HG02571 (cell line): ENCODE results near the gene UHRF1.
"Not testable (repeated sequence)": the region's sequence is repeated elsewhere in the genome, so short reads cannot be mapped to it uniquely, and the experiment has no call there.

Source experiments
- ATAC-seq: cut with Tn5 transposase; IDR thresholded peaks from one replicate; pipeline ENCODE4 v1.9.1; 2021; ENCODE audit warnings: mild to moderate bottlenecking, moderate library complexity; ENCODE audit not compliant: unreplicated experiment

UHRF1 gene

DNA sequence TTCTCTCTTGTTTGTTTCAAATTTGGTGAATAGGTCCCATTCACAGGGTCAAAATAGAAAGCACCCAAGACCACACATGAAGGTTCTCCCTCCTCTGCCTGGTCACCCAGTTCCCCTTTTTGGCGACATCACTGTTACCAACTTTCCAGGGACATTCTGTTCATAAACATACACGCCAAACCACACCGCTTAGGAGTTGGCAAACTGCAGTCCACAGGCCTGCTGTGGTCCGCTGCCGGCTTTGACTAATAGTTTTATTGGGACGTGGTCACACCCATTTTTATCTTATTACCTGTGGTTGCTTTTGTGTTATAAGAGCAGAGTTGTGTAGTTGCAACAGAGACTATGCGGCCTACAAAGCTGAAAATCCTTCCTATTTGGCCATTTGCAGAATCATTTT is 24.2 kb downstream of the UHRF1 start:
- ATAC-seq, result no peak

GRCh38 chr19:4935444-4935843 is 26.1 kb downstream of the UHRF1 start:
- no peak for ATAC-seq

DNA sequence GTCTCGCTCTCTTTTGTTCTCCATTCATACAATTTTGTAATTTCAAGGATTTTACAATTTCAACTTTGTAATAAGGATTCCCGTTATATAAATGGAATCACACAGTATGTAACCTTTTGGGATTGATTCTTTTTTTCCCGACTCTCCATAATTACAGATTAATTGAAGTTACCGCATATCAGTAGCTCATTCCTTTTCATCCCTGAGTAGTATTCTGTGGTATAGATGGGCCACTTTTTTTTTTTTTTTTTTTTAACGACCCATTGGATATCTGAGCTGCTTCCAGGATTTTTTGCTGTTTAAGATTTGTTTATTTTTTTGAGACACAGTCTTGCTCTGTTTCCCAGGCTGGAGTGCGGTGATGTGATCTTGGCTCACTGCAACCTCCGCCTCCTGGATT is 27.8 kb downstream of the UHRF1 start:
- no peak for ATAC-seq

GRCh38 chr19:4938461-4938860 is 29.2 kb downstream of the UHRF1 start:
- not testable (repeated sequence) for ATAC-seq

DNA sequence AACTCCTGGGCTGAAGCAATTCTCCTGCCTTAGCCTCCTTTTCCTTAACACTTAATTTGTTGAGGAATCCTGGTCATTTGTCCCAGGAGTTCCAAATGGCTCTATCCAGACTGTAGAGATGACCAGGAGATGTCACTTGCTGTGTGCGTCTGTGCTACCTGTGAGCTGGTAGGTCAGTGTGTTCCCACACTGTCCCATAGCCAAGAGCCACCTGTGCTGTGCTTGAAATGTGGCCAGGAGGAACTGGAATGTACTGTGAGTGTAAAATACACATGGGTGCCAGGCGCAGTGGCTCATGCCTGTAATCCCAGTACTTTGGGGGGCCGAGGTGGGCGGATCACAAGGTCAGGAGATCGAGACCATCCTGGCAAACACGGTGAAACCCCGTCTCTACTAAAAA is 30.2 kb downstream of the UHRF1 start:
- no peak for ATAC-seq

GRCh38 chr19:4941638-4942169 is 32.4 kb downstream of the UHRF1 start:
- not testable (repeated sequence) for ATAC-seq

DNA sequence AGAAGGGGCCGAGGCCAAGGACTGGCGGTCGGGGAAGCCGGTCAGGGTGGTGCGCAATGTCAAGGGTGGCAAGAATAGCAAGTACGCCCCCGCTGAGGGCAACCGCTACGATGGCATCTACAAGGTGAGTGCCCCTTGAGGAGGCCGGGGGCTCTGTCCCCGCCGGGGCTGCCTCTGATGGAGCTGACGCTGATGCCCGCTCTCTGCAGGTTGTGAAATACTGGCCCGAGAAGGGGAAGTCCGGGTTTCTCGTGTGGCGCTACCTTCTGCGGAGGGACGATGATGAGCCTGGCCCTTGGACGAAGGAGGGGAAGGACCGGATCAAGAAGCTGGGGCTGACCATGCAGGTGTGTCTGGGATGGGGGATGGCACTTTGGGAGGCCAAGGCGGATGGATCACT is 41.3 kb downstream of the UHRF1 start:
- ATAC-seq, result not testable (repeated sequence)

DNA sequence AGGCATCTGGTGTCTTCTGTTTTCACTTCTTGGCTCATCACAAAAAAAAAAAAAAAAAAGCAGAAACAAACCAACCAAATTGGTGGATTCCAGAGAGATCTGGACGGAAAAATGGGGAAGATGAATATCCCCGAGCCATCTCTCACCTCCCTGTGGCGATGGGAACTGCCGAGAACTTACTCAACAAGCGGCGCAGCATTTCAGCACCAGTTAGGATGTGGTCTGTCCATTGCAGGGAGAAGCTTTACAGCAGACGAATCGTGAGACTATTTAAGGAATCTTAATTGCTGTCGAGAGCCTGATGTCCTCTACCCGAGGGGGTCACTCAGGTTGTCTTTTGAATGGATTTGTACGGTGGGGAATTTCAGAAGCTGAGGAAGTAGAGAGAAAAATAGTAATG is 42.4 kb downstream of the UHRF1 start:
- no peak for ATAC-seq

GRCh38 chr19:4952945-4953344 is 43.6 kb downstream of the UHRF1 start:
- no peak for ATAC-seq

GRCh38 chr19:4954320-4955149 is 45.2 kb downstream of the UHRF1 start:
- ATAC-seq, result not testable (repeated sequence)

- no peak for ATAC-seq
Measured at GRCh38 chr19:4955274-4955673, 46.0 kb downstream of the UHRF1 start.

GRCh38 chr19:4957981-4958380 is 48.7 kb downstream of the UHRF1 start:
- ATAC-seq, result no peak

DNA sequence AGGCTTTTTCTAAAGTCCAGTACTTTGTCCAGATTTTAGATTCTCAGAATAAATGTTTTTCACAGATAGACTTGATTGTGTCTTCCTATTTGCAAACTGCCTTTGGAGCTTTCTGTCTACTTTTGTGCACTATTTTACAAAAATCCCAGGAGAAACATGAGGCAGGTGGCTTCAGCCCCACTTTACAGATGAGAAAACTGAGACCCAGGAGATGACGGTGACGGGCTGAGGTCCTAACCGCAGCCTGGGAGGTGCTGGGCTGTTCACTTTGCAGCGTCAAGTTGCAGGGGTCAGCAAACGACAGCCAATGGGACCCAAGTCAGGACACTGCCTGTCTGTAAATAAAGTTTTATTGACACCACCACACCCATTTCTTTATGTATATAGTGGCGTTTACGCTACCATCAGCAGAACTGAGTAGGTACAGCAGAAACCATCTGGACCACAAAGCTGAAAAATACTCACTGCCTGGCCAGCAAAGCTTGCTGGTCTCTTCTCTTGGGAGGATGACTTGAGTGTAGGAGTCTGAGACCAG is 52.9 kb downstream of the UHRF1 start:
- no peak for ATAC-seq

GRCh38 chr19:4965061-4965460 is 55.8 kb downstream of the UHRF1 start:
- ATAC-seq, result no peak

- ATAC-seq, result no peak
Measured at GRCh38 chr19:4966591-4966990, 57.3 kb downstream of the UHRF1 start.

- no peak for ATAC-seq
Measured at GRCh38 chr19:4967738-4968461, 58.6 kb downstream of the UHRF1 start.

DNA sequence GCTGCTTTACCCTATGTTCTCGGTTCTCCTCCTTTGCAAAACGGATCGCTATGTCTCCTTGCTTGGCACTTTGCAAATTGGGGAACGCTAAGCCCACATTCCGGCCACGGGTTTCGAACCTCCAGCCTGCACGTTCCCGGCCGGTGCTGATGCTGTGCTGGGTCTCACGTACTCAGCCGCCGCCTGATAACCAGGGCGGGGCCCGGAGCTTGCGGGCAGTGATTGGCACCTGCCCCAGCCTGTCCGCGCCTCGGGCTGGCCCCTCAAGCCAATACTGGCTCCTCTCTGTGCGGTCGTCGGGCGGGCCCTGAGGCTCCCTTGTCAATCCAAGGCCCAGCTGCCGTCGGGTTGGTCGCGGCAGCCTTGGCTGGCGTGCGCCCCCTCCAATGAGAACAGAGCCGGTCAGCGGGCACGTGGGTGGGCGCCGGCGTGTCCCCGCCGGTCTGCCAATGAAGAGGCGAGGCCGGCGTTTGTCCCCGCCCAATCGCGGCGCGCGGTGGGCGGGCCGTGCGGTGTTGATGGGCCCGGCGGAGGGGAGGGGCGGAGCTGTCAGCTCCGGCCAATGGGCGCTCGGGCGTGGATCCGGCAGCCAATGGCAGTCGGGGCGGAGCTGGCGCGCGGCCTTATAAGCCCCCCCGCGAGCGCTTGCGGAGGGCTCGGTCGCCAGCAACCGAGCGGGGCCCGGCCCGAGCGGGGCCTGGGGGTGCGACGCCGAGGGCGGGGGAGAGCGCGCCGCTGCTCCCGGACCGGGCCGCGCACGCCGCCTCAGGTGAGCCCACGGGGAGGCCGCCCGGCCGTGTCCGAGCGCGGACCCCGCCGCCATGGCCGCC is 59.4 kb downstream of the UHRF1 start, which contains the start of gene KDM4B:
Gene KDM4B (plus strand): TSS at position 652 of the 830 bp plus-strand sequence. CDS start 63,778 bp downstream, outside the sequence.
- peak; percentile 94 for ATAC-seq

DNA sequence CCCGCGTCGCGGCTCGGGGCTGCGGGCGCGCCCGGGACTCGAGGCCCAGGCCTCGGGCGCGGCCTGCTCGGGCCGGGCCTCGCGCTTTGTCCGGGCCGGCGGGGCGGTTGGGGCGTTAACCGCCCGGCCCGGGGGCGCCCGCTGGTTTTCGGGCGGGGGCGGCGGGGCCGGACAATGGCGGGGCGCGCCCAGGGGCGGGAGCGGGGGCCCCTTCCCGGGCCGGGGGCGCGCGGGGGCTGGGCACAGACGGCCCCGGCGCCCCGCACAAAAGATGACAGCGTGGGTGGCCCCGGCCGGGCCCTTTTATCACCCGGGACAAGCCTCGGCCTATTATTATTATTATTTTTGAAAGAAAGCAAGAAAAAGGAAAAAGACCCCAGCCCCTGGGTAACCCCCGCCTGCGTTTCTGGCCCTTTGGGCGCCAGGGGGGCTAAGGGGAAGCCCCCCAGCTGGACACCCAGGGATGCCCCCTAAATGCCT is 60.0 kb downstream of the UHRF1 start:
- ATAC-seq, result no peak

GRCh38 chr19:4969772-4970531 is 60.7 kb downstream of the UHRF1 start:
- no peak for ATAC-seq
